ENCODE measurements around the gene ST6GALNAC6. TPM values are rescaled to one million over a fixed set of nuclear protein-coding genes. Genes with fewer than 3 reads are reported as not detected.

The ST6GALNAC6 gene
- total RNA-seq (10 to 100 TPM; 26.9 to 37.7 TPM), polyA plus RNA-seq (10 to 100 TPM; 22.5 to 40.4 TPM)

- H3K4me3 ChIP-seq (ENCODE audit: low read depth in 1 of 3, low read length in 3 of 3), result peak within 1 kb of the TSS; percentile 77 to 92 (median 83)
- peaks cover 3 to 33% (median 27%) of the 10 kb centered on the region in 4 donors for H3K4me1 ChIP-seq (ENCODE audit: control insufficient read depth in 4 of 4, insufficient read depth in 4 of 4, low read length in 3 of 4)
- peak; percentile 82 for DNase-seq (ENCODE audit: low spot score)
- H3K9me3 ChIP-seq (ENCODE audit: control insufficient read depth in 4 of 4, low read length in 3 of 4), result no peaks in the 10 kb centered on the region
- peak within 1 kb of the TSS; percentile 93 to 96 for H3K27ac ChIP-seq (ENCODE audit: low read depth in 1 of 2, low read length in 2 of 2)
- peaks cover 6 to 18% (median 8%) of the 10 kb centered on the region in 4 donors for H3K36me3 ChIP-seq (ENCODE audit: control insufficient read depth in 4 of 4, insufficient read depth in 3 of 4, low read depth in 1 of 4, low read length in 3 of 4)
- no peaks in the 10 kb centered on the region for H3K27me3 ChIP-seq (ENCODE audit: control insufficient read depth in 4 of 4, insufficient read depth in 4 of 4, low read length in 3 of 4)
- TF ChIP-seq TAF1 (conservative IDR thresholded peaks at IDR 0.05), result no peak
- TF ChIP-seq YY1 (IDR thresholded peaks at IDR 0.05), result no peak
- no peak for TF ChIP-seq CTCF (IDR thresholded peaks at IDR 0.05; ENCODE audit: low read depth, low read length, missing input control)
- no peak for TF ChIP-seq ATF3 (IDR thresholded peaks at IDR 0.05)
- no peak for TF ChIP-seq FOXA2 (IDR thresholded peaks at IDR 0.05)
- TF ChIP-seq RAD21 (IDR thresholded peaks at IDR 0.05), result no peak
- TF ChIP-seq HNF4A (conservative IDR thresholded peaks at IDR 0.05), result no peak
- TF ChIP-seq EGR1 (IDR thresholded peaks at IDR 0.05; ENCODE audit: low read depth in 2 of 2), result no peak
- TF ChIP-seq FOXA1 (IDR thresholded peaks at IDR 0.05), result no peak
- TF ChIP-seq RXRA (IDR thresholded peaks at IDR 0.05), result no peak
- no peak for TF ChIP-seq HNF4G (IDR thresholded peaks at IDR 0.05)
- no peak for TF ChIP-seq MAX (IDR thresholded peaks at IDR 0.05)
- no peak for TF ChIP-seq REST (IDR thresholded peaks at IDR 0.05)
- no peak for TF ChIP-seq GABPA (IDR thresholded peaks at IDR 0.05 in 1 of 2, conservative IDR thresholded peaks at IDR 0.05 in 1 of 2)
- no peak for TF ChIP-seq JUND (IDR thresholded peaks at IDR 0.05)
- TF ChIP-seq ZBTB33 (IDR thresholded peaks at IDR 0.05), result no peak
- no peak for TF ChIP-seq SP1 (IDR thresholded peaks at IDR 0.05)
- no peak for TF ChIP-seq NR2F2 (IDR thresholded peaks at IDR 0.05)
- peak within 1 kb of the TSS; percentile 43 to 88 for H3K9ac ChIP-seq (ENCODE audit: low read depth in 1 of 2, low read length in 2 of 2)
- under 1% methylated on average over 89 of the region's 89 CpGs for WGBS
Observed at GRCh38 chr9:127899128-127899943, at the start of gene ST6GALNAC6. ST6GALNAC6 (minus strand) TSS chr9:127899603; CDS start chr9:127897981, 1,622 bp downstream.
